Measurements from ENCODE around the gene SCLY. TPM values are rescaled to one million over a fixed set of nuclear protein-coding genes. Genes with fewer than 3 reads are reported as not detected.

Gene SCLY
- total RNA-seq, 1 experiment from 2014 or later = 28.7 TPM

DNA sequence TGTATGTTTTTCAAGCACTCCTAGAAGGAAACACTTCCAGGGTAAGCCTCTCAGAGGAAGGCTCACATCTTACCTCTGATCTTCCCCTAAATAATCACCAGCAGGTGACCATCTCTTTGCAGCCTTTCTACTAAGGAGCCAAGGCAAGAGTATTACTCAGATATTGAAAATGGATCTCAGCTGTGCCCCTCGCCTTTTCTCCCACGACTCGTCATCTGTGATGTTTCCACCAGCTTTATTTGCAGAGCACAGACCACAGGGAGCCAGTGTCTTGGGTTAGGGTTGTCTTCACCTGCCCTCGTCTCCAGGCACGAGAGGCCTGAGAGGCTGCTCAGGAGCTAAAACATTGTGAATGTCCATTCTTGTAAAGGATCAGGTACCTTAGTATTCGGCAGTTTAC lies 16.9 kb upstream of the SCLY start:
- ATAC-seq (no peak), DNase-seq (ENCODE audit: low read depth, low spot score) (no peak)
- no peak for TF ChIP-seq ELF1 (IDR thresholded peaks at IDR 0.05; ENCODE audit: borderline replicate concordance, low read depth)
- TF ChIP-seq EZH2phosphoT487 (IDR thresholded peaks at IDR 0.05; ENCODE audit: borderline replicate concordance) = no peak
- Histone ChIP-seq H3K36me3 (ENCODE audit: control insufficient read depth in 1 of 2, insufficient read depth in 2 of 2, low read length in 2 of 2) (no peaks in the 10 kb centered on the region), H2AFZ (ENCODE audit: low read depth, low read length, poor library complexity, severe bottlenecking) (no peak overlapping the region), H3K4me2 (ENCODE audit: low read length) (no peak overlapping the region), H3K27ac (ENCODE audit: low read depth, low read length) (no peak overlapping the region), H3K9me2 (ENCODE audit: insufficient read depth) (no peaks in the 10 kb centered on the region), H3K79me2 (ENCODE audit: insufficient read depth, low read length) (no peaks in the 10 kb centered on the region), H3K9ac (ENCODE audit: low read length) (no peak overlapping the region), H3K4me3 (replicated peaks in 1 of 2; ENCODE audit: low read depth in 1 of 2, low read length in 2 of 2) (no peak overlapping the region), H3K9me3 (ENCODE audit: control insufficient read depth in 1 of 2, insufficient read depth in 1 of 2, low read depth in 1 of 2, low read length in 2 of 2) (no peaks in the 10 kb centered on the region), H3K27me3 (ENCODE audit: insufficient read depth, low read length) (no peaks in the 10 kb centered on the region), H3K4me1 (ENCODE audit: control insufficient read depth in 1 of 2, insufficient read depth in 2 of 2, low read length in 2 of 2) (no peaks in the 10 kb centered on the region), H4K20me1 (ENCODE audit: insufficient read depth) (no peaks in the 10 kb centered on the region)
- POLR2A ChIA-PET = no interaction called here
- RAD21 ChIA-PET (ENCODE audit: low non-redundant PET in 1 of 2, low total read pairs in 2 of 2, uncharacterized antibody in 2 of 2, unreplicated experiment in 2 of 2) = no interaction called here
- intact Hi-C loops (cut with micrococcal nuclease) = no loop called here
- no TSS peak for BruUV-seq (replicated peaks)
- CTCF ChIA-PET = no interaction called here

DNA sequence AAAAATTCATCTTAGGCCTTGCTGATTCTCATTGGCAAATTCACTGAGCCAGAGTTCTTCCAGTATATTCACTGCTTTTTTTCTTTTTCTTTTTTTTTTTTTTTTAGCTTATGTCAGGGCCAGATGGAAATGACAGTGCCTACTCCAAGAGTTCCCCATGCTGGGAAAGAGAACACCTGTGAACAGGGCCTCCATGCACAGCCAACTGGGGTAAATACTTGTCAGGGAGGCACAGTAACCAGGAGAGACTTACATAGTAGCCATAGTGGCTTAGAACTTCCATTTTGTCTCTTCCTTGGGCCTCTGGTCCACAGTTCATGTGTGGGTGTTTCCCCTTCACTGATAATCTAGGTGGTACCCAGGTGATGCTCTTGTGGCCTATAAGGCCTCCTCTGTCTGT lies 15.2 kb upstream of the SCLY start:
- Histone ChIP-seq H3K9me2 (ENCODE audit: insufficient read depth) (no peaks in the 10 kb centered on the region), H3K79me2 (ENCODE audit: insufficient read depth, low read length) (no peaks in the 10 kb centered on the region), H3K27ac (ENCODE audit: low read depth, low read length) (no peak overlapping the region), H3K4me2 (ENCODE audit: low read length) (no peak overlapping the region), H3K9me3 (ENCODE audit: control insufficient read depth in 1 of 2, insufficient read depth in 1 of 2, low read depth in 1 of 2, low read length in 2 of 2) (no peaks in the 10 kb centered on the region), H2AFZ (ENCODE audit: low read depth, low read length, poor library complexity, severe bottlenecking) (no peak overlapping the region), H4K20me1 (ENCODE audit: insufficient read depth) (no peaks in the 10 kb centered on the region), H3K9ac (ENCODE audit: low read length) (no peak overlapping the region), H3K36me3 (ENCODE audit: control insufficient read depth in 1 of 2, insufficient read depth in 2 of 2, low read length in 2 of 2) (no peaks in the 10 kb centered on the region), H3K27me3 (ENCODE audit: insufficient read depth, low read length) (no peaks in the 10 kb centered on the region), H3K4me3 (replicated peaks in 1 of 2; ENCODE audit: low read depth in 1 of 2, low read length in 2 of 2) (no peak overlapping the region), H3K4me1 (ENCODE audit: control insufficient read depth in 1 of 2, insufficient read depth in 2 of 2, low read length in 2 of 2) (no peaks in the 10 kb centered on the region)
- intact Hi-C loops (cut with micrococcal nuclease) = no loop called here
- no TSS peak for BruUV-seq (replicated peaks)
- no peak for TF ChIP-seq RAD21 (IDR thresholded peaks at IDR 0.05; ENCODE audit: low read depth)
- TF ChIP-seq EZH2phosphoT487 (IDR thresholded peaks at IDR 0.05; ENCODE audit: borderline replicate concordance) = no peak
- TF ChIP-seq, protein P1, sequence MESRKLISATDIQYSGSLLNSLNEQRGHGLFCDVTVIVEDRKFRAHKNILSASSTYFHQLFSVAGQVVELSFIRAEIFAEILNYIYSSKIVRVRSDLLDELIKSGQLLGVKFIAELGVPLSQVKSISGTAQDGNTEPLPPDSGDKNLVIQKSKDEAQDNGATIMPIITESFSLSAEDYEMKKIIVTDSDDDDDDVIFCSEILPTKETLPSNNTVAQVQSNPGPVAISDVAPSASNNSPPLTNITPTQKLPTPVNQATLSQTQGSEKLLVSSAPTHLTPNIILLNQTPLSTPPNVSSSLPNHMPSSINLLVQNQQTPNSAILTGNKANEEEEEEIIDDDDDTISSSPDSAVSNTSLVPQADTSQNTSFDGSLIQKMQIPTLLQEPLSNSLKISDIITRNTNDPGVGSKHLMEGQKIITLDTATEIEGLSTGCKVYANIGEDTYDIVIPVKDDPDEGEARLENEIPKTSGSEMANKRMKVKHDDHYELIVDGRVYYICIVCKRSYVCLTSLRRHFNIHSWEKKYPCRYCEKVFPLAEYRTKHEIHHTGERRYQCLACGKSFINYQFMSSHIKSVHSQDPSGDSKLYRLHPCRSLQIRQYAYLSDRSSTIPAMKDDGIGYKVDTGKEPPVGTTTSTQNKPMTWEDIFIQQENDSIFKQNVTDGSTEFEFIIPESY (IDR thresholded peaks at IDR 0.05; ENCODE audit: extremely low read depth, insufficient replicate concordance, low read length) = no peak
- no peak for TF ChIP-seq ZNF274 (IDR thresholded peaks at IDR 0.05; ENCODE audit: low read depth, low read length)
- no peak for TF ChIP-seq FOSL1 (IDR thresholded peaks at IDR 0.05; ENCODE audit: low read depth)
- POLR2A ChIA-PET = interaction anchor here (1.1 kb wide), 1 partner anchor 15 kb away, joined by 3 read pairs; the partner anchor contains the start of gene SCLY
- ATAC-seq = no peak
- CTCF ChIA-PET = no interaction called here
- DNase-seq (ENCODE audit: low read depth, low spot score) = no peak
- RAD21 ChIA-PET (ENCODE audit: low non-redundant PET in 1 of 2, low total read pairs in 2 of 2, uncharacterized antibody in 2 of 2, unreplicated experiment in 2 of 2) = interaction anchor here in 1 of 2 experiments (0.6 kb wide), 1 partner anchor 184 kb away, joined by 3 read pairs; no protein-coding TSS in a partner anchor
